GM10248 (cell line): ENCODE measurements around the gene KIF23.
A peak's percentile ranks its signal among the peaks of the same experiment; 100 is the strongest.

Source experiments
- CTCF ChIA-PET: fragments of 300-600 bp; sonication (Branson Sonifier 250); formaldehyde crosslinking; extraction: SDS; loops from one replicate; lab custom pipeline; 2021; ENCODE audit warnings: antibody characterized with exemption; lab: Yijun Ruan, JAX
- POLR2A ChIA-PET: fragments of 350-650 bp; sonication (Branson Sonifier 250); formaldehyde crosslinking; extraction: SDS; loops from one replicate; lab custom pipeline; 2020; ENCODE audit warnings: antibody characterized with exemption; lab: Yijun Ruan, JAX
- DNase-seq: peaks from one replicate; pipeline ENCODE4 v3.0.0; 2012; ENCODE audit errors: extremely low spot score
- CTCF ChIP-seq: IDR thresholded peaks from 2 replicates; pipeline ENCODE4 v1.5.1; 2012; ENCODE audit warnings: mild to moderate bottlenecking, low read depth; ENCODE audit errors: extremely low read depth, missing control alignments, control extremely low read depth

KIF23 gene

GRCh38 chr15:69450968-69451695 is 37.0 kb downstream of the KIF23 start:
- TF ChIP-seq CTCF = no peak
- DNase-seq = no peak
- CTCF ChIA-PET = interaction anchor here (0.7 to 4.4 kb wide), 12 partner anchors 8 to 43 kb away, joined by 3 to 47 read pairs (median 4); no protein-coding TSS in a partner anchor
- POLR2A ChIA-PET = interaction anchor here (3.7 kb wide), 1 partner anchor 11 kb away, joined by 49 read pairs; no protein-coding TSS in a partner anchor

- CTCF ChIA-PET = interaction anchor here (1.1 to 4.4 kb wide), 11 partner anchors 9 to 44 kb away, joined by 3 to 47 read pairs (median 4); no protein-coding TSS in a partner anchor
- POLR2A ChIA-PET = interaction anchor here (0.5 to 3.7 kb wide), 9 partner anchors 9 to 1113 kb away, joined by 3 to 49 read pairs (median 6); partner anchors contain the start of gene KIF23
- TF ChIP-seq CTCF = no peak
- peak; percentile 27 for DNase-seq
Measured at GRCh38 chr15:69451951-69452691, 38.0 kb downstream of the KIF23 start.

- CTCF ChIA-PET = interaction anchor here (1.1 to 4.4 kb wide), 11 partner anchors 10 to 45 kb away, joined by 3 to 47 read pairs (median 5); no protein-coding TSS in a partner anchor
- POLR2A ChIA-PET = interaction anchor here (0.7 to 3.7 kb wide), 11 partner anchors 10 to 658 kb away, joined by 3 to 49 read pairs (median 6); partner anchors contain the start of gene KIF23
- TF ChIP-seq CTCF = no peak
- peak; percentile 95 for DNase-seq
Measured at GRCh38 chr15:69452692-69453521, 38.8 kb downstream of the KIF23 start, which contains the start of gene RPLP1. Gene RPLP1 (plus strand): TSS chr15:69452818. CDS start chr15:69452949, 131 bp downstream.

GRCh38 chr15:69454953-69455352 is 40.8 kb downstream of the KIF23 start:
- TF ChIP-seq CTCF = no peak
- POLR2A ChIA-PET = interaction anchor here (1.1 to 3.7 kb wide), 3 partner anchors 8 to 14 kb away, joined by 3 to 49 read pairs (median 5); no protein-coding TSS in a partner anchor
- CTCF ChIA-PET = interaction anchor here (3.4 to 4.4 kb wide), 2 partner anchors 8 to 11 kb away, joined by 11 to 47 read pairs; no protein-coding TSS in a partner anchor
- DNase-seq = no peak

GRCh38 chr15:69456208-69457166 is 42.3 kb downstream of the KIF23 start:
- ChIA-PET CTCF (interaction anchor here (1.1 to 3.4 kb wide), 2 partner anchors 10 kb away, joined by 4 to 11 read pairs; no protein-coding TSS in a partner anchor), POLR2A (interaction anchor here (1.1 to 1.5 kb wide), 2 partner anchors 10 to 13 kb away, joined by 3 to 5 read pairs; no protein-coding TSS in a partner anchor)
- TF ChIP-seq CTCF = no peak
- no peak for DNase-seq
